A549 treated with CORT108297 at 1 μM for 4 hours (cell line): ENCODE measurements around the gene ADRB1. TPM values are rescaled to one million over a fixed set of nuclear protein-coding genes. Genes with fewer than 3 reads are reported as not detected.

ENCODE experiments used
- total RNA-seq: library from RNA; stranded (reverse); fragments of 200-300 nt; extraction: Qiagen RNA extraction; gene quantifications from 5 replicates; pipeline ENCODE4 v1.2.3, GENCODE V29; 2022

Gene ADRB1
- 0.59 to 0.94 TPM (median 0.78 TPM) in 5 replicates for total RNA-seq

DNA sequence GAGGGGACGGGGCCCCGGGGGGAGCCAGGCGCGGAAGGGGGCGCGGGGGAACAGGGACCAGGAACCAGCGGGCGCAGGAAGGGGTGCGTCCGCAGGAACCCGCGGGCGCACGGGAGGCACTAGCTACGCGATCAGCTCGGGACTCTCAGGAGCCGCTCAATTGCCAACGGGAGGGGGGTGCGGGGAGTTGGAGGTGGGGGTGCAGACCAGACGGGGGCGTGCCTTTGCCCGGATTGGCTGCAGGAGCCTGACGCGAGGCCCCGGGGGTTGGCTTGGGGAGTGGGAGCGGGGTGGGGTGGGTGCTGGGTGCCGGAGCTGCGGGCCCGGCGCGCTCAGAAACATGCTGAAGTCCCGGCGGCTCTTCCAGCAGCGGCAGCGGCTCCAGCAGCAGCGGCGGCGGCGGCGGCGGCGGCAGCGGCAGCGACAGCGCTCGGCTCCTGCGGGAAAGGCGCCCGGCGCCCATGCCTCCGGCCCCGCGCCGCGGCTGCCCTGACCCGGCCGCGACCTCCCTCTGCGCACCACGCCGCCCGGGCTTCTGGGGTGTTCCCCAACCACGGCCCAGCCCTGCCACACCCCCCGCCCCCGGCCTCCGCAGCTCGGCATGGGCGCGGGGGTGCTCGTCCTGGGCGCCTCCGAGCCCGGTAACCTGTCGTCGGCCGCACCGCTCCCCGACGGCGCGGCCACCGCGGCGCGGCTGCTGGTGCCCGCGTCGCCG is at the start of gene ADRB1:
ADRB1 (plus strand) TSS at position 335 of the 715 bp plus-strand sequence; CDS start at position 602, 267 bp downstream.

Other genes with a start within 250 kb of the ADRB1 start
- 8.8 to 11.0 TPM (median 9.8 TPM) in 5 replicates for gene DCLRE1A, start 189.8 kb upstream of the ADRB1 start, total RNA-seq
- 5.4 to 7.6 TPM (median 6.4 TPM) in 5 replicates for gene NHLRC2, start 189.2 kb upstream of the ADRB1 start, total RNA-seq
- gene CCDC186, start 130.3 kb downstream of the ADRB1 start, total RNA-seq, result 3.7 to 6.2 TPM (median 5.9 TPM) in 5 replicates
- not detected in 5 replicates for gene TDRD1, start 135.5 kb downstream of the ADRB1 start, total RNA-seq
- 0.02 to 0.06 TPM in 2 of 5 replicates, not detected in the others for gene VWA2, start 195.4 kb downstream of the ADRB1 start, total RNA-seq